ENCODE data around the gene KCNAB2. TPM values are rescaled to one million over a fixed set of nuclear protein-coding genes. Genes with fewer than 3 reads are reported as not detected.

Gene KCNAB2
- polyA plus RNA-seq, 1 of the 3 experiments (the other 2 are of a cell fraction), result 7.6 TPM

- Histone ChIP-seq H3K4me1 (ENCODE audit: control insufficient read depth in 1 of 2, insufficient read depth in 2 of 2, low read depth in 1 of 2, low read length in 1 of 2) (peaks cover 0 to 6% of the 10 kb centered on the region in 2 experiments; a peak in 1 of 4 replicates), H3K27ac (ENCODE audit: low read depth in 2 of 2, low read length in 1 of 2) (no peak overlapping the region), H2AFZ (ENCODE audit: low read depth) (no peak overlapping the region), H4K20me1 (ENCODE audit: insufficient read depth) (no peaks in the 10 kb centered on the region), H3K36me3 (replicated peaks in 1 of 2; ENCODE audit: control insufficient read depth in 1 of 2, insufficient read depth in 2 of 2, low read length in 1 of 2) (no peaks in the 10 kb centered on the region), H3K9me2 (no peaks in the 10 kb centered on the region), H3K9me3 (no peaks in the 10 kb centered on the region), H3F3A (replicated peaks; ENCODE audit: insufficient read depth) (no peaks in the 10 kb centered on the region), H3K79me2 (ENCODE audit: insufficient read depth) (no peaks in the 10 kb centered on the region), H3K4me3 (ENCODE audit: low read depth in 2 of 2, low read length in 1 of 2) (no peak overlapping the region), H3K4me2 (no peak overlapping the region), H3K9ac (no peak overlapping the region), H3K27me3 (ENCODE audit: insufficient read depth) (no peaks in the 10 kb centered on the region)
- WGBS (ENCODE audit: low lambda C conversion rate), result 80% methylated on average over 8 of the region's 11 CpGs
- DNase-seq, result no peak
- ChIA-PET POLR2A (no interaction called here), CTCF (no interaction called here)
- TF ChIP-seq RAD21 (IDR thresholded peaks at IDR 0.05; ENCODE audit: low read length) (no peak), NRF1 (IDR thresholded peaks at IDR 0.05; ENCODE audit: low read depth, low read length) (no peak), JUND (IDR thresholded peaks at IDR 0.05) (no peak), ZBTB33 (IDR thresholded peaks at IDR 0.05; ENCODE audit: borderline replicate concordance, low read depth) (no peak), POLR2AphosphoS5 (IDR thresholded peaks at IDR 0.05; ENCODE audit: low read depth, low read length) (no peak), EP300 (IDR thresholded peaks at IDR 0.05; ENCODE audit: borderline replicate concordance in 1 of 2, low read depth in 1 of 2, low read length in 1 of 2) (no peak), FOSL2 (IDR thresholded peaks at IDR 0.05; ENCODE audit: borderline replicate concordance, low read depth) (no peak), MXI1 (IDR thresholded peaks at IDR 0.05; ENCODE audit: low read depth, low read length) (no peak), USF2 (IDR thresholded peaks at IDR 0.05; ENCODE audit: borderline replicate concordance, low read depth, low read length) (no peak), TEAD4 (IDR thresholded peaks at IDR 0.05; ENCODE audit: borderline replicate concordance, insufficient read depth) (no peak), RCOR1 (IDR thresholded peaks at IDR 0.05; ENCODE audit: low read length) (no peak), PBX3 (IDR thresholded peaks at IDR 0.05) (no peak), GABPA (IDR thresholded peaks at IDR 0.05; ENCODE audit: low read depth) (no peak)
These were observed 104.6 kb downstream of the KCNAB2 start for GRCh38 chr1:6150006-6150938.

Other genes with a start within 250 kb of the KCNAB2 start
- gene NPHP4, start 53.5 kb upstream of the KCNAB2 start, polyA plus RNA-seq (2012; rRNA removed), result 4.6 and 7.0 TPM in 2 replicates
- gene CHD5, start 134.4 kb downstream of the KCNAB2 start, polyA plus RNA-seq (2012; rRNA removed), result 0.26 and 0.62 TPM in 2 replicates
- 140 and 151 TPM in 2 replicates for gene RPL22, start 153.7 kb downstream of the KCNAB2 start, polyA plus RNA-seq (2012; rRNA removed)
- 19.2 and 25.4 TPM in 2 replicates for gene RNF207, start 160.2 kb downstream of the KCNAB2 start, polyA plus RNA-seq (2012; rRNA removed)
- gene ICMT, start 190.1 kb downstream of the KCNAB2 start, polyA plus RNA-seq (2012; rRNA removed), result 40.2 and 43.7 TPM in 2 replicates
- gene HES3, start 198.3 kb downstream of the KCNAB2 start, polyA plus RNA-seq (2012; rRNA removed), result not detected in 2 replicates
- 5.2 and 6.6 TPM in 2 replicates for gene GPR153, start 215.2 kb downstream of the KCNAB2 start, polyA plus RNA-seq (2012; rRNA removed)